ENCODE measurements around the gene ADAP1. TPM values are rescaled to one million over a fixed set of nuclear protein-coding genes. Genes with fewer than 3 reads are reported as not detected.

The ADAP1 gene
- total and polyA plus RNA-seq, 8 donors = 2.2 to 169 (median 22.6) TPM

- DNase-seq = peak; percentile 56 to 80
- no peaks in the 10 kb centered on the region for H3K27me3 ChIP-seq
- intact Hi-C loops (cut with DNase I; ENCODE audit: low total_unique reads) = no loop called here
- peak overlapping the region; percentile 81 to 96 (median 84) for H3K4me3 ChIP-seq
- no peaks in the 10 kb centered on the region for H3K9me3 ChIP-seq
- peaks cover 4 to 11% (median 7%) of the 10 kb centered on the region in 4 donors for H3K36me3 ChIP-seq
- WGBS, 5 donors = 5 to 22% (median 10%) methylated on average over 19 to 47 of the region's 47 CpGs
- peaks cover 45 to 87% (median 78%) of the 10 kb centered on the region in 4 donors for H3K4me1 ChIP-seq
- TF ChIP-seq POLR2A (IDR thresholded peaks at IDR 0.05) (no peak), POLR2AphosphoS5 (IDR thresholded peaks at IDR 0.05) (no peak), EP300 (IDR thresholded peaks at IDR 0.05) (no peak)
- TF ChIP-seq, protein P1, sequence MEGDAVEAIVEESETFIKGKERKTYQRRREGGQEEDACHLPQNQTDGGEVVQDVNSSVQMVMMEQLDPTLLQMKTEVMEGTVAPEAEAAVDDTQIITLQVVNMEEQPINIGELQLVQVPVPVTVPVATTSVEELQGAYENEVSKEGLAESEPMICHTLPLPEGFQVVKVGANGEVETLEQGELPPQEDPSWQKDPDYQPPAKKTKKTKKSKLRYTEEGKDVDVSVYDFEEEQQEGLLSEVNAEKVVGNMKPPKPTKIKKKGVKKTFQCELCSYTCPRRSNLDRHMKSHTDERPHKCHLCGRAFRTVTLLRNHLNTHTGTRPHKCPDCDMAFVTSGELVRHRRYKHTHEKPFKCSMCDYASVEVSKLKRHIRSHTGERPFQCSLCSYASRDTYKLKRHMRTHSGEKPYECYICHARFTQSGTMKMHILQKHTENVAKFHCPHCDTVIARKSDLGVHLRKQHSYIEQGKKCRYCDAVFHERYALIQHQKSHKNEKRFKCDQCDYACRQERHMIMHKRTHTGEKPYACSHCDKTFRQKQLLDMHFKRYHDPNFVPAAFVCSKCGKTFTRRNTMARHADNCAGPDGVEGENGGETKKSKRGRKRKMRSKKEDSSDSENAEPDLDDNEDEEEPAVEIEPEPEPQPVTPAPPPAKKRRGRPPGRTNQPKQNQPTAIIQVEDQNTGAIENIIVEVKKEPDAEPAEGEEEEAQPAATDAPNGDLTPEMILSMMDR (IDR thresholded peaks at IDR 0.05) = no peak
- peak overlapping the region; percentile 88 to 98 (median 94) for H3K27ac ChIP-seq
Measured at GRCh38 chr7:877312-878232, 76.9 kb downstream of the ADAP1 start.

GRCh38 chr7:876972-877311 lies 77.5 kb downstream of the ADAP1 start:
- WGBS, 5 donors = 0 to 1% (median 1%) methylated on average over 20 to 26 of the region's 26 CpGs
- H3K9me3 ChIP-seq = no peaks in the 10 kb centered on the region
- H3K27me3 ChIP-seq = no peaks in the 10 kb centered on the region
- peaks cover 41 to 87% (median 74%) of the 10 kb centered on the region in 4 donors for H3K4me1 ChIP-seq
- H3K36me3 ChIP-seq = peaks cover 11 to 13% (median 13%) of the 10 kb centered on the region in 4 donors
- DNase-seq = no peak
- intact Hi-C loops (cut with DNase I; ENCODE audit: low total_unique reads) = no loop called here
- H3K27ac ChIP-seq = peak overlapping the region; percentile 88 to 98 (median 94)
- no peak for TF ChIP-seq EP300 (IDR thresholded peaks at IDR 0.05)
- peak overlapping the region; percentile 81 to 96 (median 84) for H3K4me3 ChIP-seq

- WGBS, 5 donors = 0 to 1% (median 0%) methylated on average over 25 to 129 of the region's 129 CpGs
- Histone ChIP-seq H3K9me3 (no peaks in the 10 kb centered on the region), H3K4me3 (peak within 1 kb of the TSS; percentile 81 to 96 (median 84)), H3K27me3 (no peaks in the 10 kb centered on the region), H3K4me1 (peaks cover 38 to 86% (median 69%) of the 10 kb centered on the region in 4 donors), H3K36me3 (peaks cover 17 to 20% (median 19%) of the 10 kb centered on the region in 4 donors), H3K27ac (peak within 1 kb of the TSS; percentile 88 to 98 (median 94))
- DNase-seq = peak; percentile 98 to 99
- TF ChIP-seq POLR2A (IDR thresholded peaks at IDR 0.05) = no peak
- TF ChIP-seq, protein P1 (IDR thresholded peaks at IDR 0.05) = peak in 1 of 7 experiments; percentile 19
- peak; percentile 86 to 93 (median 91) for TF ChIP-seq POLR2AphosphoS5 (IDR thresholded peaks at IDR 0.05)
- intact Hi-C loops (cut with DNase I; ENCODE audit: low total_unique reads) = no loop called here
Measured at GRCh38 chr7:876077-876971, 78.2 kb downstream of the ADAP1 start, which contains the start of gene GET4. Gene GET4, plus strand, starts transcription at chr7:876554. Its CDS starts 92 bp downstream, at chr7:876646.

DNA sequence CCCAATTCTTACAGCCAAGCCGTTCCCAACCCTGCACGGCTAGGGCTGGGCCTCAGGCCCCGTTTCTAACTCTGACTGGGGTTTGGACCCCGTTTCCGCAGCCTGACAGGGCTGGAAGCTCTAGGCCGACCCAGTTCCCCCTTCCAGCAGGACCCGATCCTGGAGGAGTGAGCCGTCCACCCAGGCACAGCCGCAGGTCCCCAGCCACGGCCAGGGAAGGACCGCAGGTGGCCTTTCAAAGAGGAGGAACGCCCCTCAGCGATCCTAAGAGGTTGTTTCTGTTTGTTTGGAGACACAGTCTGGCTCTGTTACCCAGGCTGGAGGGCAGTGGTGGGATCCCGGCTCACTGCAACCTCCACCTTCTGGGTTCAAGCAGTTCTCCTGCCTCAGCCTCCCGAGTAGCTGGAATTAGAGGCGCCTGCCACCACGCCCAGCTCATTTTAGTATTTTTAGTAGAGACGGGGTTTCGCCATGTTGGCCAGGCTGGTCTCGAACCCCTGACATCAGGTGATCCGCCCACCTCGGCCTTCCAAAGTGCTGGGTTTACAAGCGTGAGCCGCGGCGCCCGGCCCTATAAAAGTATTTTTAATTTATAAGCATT lies 78.9 kb downstream of the ADAP1 start:
- intact Hi-C loops (cut with DNase I; ENCODE audit: low total_unique reads) = no loop called here
- Histone ChIP-seq H3K9me3 (no peaks in the 10 kb centered on the region), H3K36me3 (peaks cover 20 to 27% (median 25%) of the 10 kb centered on the region in 4 donors), H3K27ac (peak overlapping the region; percentile 80 to 95 (median 84)), H3K27me3 (no peaks in the 10 kb centered on the region), H3K4me3 (peak overlapping the region; percentile 38 to 86 (median 60)), H3K4me1 (peaks cover 35 to 79% (median 61%) of the 10 kb centered on the region in 4 donors)
- TF ChIP-seq POLR2AphosphoS5 (IDR thresholded peaks at IDR 0.05) (no peak), EP300 (IDR thresholded peaks at IDR 0.05) (no peak)
- DNase-seq = peak in 1 of 2 donors; percentile 43
- WGBS, 5 donors = 67 to 76% (median 71%) methylated on average over 27 of the region's 27 CpGs
